CD4-positive, alpha-beta T cell treated with Interleukin-10 for 1 hour (primary cell): ENCODE results near the gene GCH1.
"Not testable (repeated sequence)": the region's sequence is repeated elsewhere in the genome, so short reads cannot be mapped to it uniquely, and the experiment has no call there.

ENCODE experiments used
- DNase-seq: peaks from one replicate; pipeline ENCODE4 v3.0.0-alpha.2; 2020

Gene GCH1, protein sequence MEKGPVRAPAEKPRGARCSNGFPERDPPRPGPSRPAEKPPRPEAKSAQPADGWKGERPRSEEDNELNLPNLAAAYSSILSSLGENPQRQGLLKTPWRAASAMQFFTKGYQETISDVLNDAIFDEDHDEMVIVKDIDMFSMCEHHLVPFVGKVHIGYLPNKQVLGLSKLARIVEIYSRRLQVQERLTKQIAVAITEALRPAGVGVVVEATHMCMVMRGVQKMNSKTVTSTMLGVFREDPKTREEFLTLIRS

DNA sequence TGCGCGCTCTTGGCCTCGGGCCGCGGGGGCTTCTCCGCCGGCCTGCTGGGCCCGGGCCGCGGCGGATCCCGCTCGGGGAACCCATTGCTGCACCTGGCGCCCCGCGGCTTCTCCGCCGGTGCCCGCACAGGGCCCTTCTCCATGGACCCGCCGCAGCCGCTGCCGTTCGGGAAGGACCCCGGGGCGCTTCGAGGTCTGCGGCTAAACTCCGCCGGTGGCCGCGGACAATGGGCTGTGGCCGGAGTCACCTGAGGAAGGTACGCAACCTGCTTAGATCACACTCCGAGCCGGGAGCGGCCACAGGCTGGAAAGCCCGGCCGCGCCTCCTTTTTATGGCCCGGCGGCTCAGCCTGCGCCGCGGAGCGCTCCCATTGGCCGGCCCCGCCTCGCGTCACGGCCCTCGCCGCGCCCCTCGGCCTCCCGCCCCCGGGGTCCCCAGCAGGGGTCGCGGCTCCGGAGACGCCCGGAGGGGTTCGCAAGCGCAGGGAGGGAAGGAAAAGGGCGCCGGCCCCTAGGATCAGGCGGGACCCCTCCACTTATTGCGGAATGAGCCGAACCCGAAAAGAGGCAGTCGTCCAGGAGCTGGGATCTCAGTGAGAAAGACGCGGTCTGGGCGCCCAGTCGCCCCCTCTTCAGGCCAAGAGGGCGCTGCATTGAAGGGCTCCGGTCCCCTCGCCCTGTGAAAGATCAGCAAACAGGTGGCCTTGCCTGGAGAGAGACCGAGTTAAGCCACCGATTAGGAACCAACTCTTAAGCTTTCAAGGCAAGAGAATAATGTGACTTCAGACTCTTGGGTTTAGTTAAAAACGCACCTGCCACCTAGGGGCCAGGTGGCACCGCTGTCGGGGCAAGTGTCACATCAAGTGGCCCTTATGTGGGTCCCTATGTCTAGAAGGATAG lies at the start of gene GCH1:
TSS of gene GCH1 (minus strand) at position 306 of the 900 bp plus-strand sequence. CDS start at position 143, 163 bp downstream.
- peak; percentile 85 for DNase-seq

DNA sequence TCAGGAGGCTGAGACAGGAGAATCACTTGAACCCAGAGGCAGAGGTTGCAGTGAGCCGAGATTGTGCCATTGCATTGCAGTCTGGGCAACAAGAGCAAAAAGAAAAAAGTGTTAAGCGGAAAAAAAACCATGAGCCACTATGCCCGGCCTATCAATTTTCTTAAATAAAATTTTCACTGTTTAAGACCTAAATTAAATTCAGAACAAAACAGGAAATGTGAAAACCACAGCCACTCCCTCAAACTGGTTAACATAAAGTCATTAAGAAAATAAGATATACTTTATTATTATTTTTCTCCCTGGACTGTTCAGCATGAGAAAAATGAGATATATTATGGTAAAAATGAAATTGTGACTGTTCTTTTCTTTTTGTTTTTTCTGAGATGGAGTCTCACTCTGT lies 44.6 kb upstream of the GCH1 start:
- peak; percentile 10 for DNase-seq

DNA sequence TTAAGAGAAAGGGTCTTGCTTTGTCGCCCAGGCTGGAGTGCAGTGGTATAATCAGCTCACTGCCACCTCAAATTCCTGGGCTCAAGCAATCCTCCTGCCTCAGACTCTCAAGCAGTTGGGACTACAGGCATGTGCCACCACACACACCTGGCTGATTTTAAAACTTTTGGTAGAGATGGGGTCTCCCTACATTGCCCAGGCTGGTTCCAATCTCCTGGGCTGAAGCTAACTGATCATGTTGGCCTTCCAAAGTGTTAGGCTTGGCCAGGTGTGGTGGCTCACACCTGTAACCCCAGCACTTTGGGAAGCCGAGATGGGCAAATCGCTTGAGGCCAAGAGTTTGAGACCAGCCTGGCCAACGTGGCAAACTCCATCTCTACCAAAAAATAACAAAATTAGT lies 43.9 kb upstream of the GCH1 start:
- no peak for DNase-seq

DNA sequence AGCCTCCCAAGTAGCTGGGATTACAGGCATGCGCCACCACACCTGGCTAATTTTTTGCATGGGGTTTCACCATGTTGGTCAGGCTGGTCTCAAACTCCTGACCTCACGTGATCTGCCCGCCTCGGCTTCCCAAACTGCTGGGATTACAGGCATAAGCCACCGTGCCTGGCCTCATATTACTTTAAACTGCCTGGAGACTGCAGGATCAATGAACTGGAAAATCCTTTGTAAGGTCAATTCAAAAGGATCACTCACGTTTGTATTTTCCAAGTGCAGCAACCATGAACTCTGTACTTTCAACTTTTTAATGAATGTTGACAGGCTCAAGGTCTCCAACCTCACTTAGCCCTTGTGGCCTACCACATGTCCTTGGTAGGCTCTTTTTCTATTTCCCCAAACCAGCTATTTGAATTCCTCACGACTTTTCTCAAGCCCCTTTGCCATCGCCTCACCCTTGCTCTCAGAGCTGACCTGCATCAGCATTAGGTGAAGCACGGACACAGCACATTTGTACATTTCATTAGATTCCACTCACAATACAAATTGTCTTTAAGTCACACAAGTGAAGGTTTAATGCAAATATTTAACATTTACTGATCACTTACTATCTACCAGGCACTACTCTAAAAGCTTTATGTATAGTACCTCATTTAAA lies 42.2 kb upstream of the GCH1 start:
- no peak for DNase-seq

DNA sequence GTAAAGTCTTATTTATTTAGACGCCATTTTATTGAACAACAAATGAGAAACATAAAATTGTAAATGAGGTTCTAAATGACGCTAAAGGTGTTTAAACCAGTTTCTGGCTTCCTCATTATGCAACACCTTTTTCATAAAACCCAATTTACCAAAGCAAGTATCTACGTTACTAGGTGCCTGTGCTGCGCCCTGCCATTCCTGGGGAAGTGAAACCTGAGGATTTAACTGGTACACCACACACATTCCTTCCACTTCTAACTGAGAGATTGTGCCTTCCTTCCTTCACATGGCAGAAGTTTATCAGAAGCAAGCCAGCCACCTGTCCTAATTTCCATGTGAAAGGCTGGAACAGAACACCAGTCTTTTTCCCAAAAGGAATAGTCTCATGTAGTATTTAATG lies 40.3 kb upstream of the GCH1 start:
- no peak for DNase-seq

DNA sequence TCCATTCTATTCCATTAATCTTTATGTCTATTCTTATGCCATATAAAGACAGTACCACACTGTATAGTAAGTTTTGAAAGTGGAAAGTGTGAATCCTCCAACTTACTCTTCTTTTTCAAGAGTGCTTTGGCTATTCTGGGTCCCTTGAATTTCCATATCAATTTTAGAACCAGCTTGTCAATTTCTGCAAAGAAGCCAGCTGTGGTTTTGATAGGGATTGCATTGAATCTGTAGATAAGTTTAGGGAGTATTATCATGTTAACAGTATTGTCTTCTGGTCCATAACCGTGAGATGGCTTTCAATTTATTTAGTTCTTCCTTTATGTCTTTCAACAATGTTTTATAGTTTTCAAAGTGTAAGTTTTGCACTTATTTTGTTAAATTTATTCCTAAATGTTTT lies 34.2 kb upstream of the GCH1 start:
- no peak for DNase-seq

DNA sequence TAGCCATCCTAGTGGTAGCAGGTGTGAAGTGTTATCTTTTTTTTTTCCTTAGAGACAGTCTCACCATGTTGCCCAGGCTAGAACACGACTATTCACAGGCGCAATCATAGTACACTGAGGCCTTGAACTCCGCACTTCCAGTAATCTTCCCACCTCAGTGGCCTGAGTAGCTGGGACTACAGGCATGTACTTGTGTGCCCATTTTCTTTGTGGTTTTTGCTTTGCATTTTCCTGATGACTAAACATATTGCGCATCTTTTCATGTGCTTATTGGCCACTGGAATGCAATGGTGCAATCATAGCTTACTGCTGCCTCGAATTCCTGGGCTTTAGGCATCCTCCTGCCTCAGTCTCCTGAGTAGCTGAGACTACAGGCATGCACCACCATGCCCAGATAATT lies 33.3 kb upstream of the GCH1 start:
- no peak for DNase-seq

DNA sequence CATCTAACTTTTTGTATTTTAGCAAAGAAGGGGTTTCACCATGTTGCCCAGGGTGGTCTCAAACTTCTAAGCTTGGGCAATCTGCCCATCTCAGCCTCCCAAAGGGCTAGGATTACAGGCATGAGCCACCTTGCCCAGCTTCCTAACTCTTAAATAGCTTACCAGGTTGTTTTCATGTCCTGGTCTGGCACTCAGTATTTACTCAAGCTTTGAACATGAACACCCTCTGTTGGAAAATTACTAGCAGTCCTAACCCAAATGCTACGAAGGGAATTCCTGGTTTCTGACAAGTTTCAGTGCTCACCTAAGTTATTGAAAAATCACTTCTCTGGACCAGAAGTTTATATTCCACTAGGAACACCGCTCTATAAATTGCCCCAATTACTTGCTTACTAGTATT lies 32.5 kb upstream of the GCH1 start:
- no peak for DNase-seq

DNA sequence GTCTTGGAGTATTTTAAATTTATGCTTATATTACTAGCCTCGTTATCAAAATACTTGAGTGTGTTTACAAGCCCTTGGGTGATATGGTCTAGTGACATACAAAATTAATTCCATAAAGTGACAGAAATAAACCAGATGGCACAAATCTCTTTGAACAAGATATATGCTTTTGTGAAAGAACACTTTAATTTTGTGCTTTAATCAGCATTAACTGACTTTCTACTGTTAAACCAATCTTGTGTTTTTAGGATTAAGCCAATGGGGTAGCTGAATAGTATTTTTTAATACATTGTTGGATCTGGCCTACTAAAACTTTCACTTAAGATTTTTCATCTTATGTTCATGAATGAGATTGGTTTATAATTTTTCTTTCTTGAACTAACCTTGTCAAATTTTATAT lies 30.4 kb upstream of the GCH1 start:
- no peak for DNase-seq

DNA sequence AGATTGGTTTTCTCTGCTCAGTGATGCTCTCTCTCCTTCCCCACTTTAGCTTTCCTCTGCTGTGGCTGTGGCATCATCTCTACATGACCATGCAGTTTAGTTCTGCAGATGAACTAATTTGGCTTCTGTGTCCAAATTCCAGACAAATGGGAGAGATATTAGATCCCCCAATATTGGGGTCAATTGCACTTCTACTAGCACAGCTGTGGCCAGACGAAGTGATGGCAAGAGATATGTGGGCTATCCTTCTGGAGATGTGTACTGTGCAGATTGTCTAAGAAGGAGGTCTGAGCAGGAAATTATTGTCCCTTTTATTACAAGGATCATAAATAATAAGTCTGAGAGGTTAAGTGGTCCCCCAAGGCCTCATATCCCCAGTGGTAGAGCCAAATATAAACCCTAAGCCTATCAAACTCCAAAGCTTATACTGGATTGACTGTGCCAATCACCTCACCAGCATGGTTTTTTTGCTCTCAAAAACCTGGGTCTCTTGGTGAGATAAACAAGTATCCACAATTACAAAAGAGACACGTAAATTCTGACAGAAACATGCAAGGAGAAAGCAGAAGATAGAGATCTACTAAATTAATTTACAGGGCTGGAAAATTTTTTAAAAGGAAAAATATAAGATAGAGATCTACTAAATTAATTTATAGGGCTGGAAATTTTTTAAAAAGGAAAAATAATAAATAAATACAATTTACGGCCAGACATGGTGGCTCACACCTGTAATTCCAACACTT lies 29.1 kb upstream of the GCH1 start:
- no peak for DNase-seq

DNA sequence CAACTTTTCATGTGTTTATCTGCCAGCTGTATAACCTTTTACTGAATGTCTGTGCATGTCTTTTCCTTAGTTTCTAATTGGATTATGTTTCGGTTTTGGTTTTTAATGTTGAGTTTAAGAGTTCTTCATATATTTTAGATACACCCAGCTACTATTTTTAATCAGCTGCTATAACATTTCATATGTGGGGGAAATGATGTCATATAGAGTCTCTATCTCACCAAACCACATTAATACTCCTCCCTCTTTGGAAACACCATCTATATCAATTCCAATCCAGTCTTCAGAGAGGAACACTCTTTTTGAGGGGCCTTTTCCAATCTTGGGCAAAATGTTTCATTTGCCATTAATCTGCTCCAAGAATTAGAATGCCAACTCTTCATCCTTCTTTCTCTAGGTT lies 28.5 kb upstream of the GCH1 start:
- no peak for DNase-seq

DNA sequence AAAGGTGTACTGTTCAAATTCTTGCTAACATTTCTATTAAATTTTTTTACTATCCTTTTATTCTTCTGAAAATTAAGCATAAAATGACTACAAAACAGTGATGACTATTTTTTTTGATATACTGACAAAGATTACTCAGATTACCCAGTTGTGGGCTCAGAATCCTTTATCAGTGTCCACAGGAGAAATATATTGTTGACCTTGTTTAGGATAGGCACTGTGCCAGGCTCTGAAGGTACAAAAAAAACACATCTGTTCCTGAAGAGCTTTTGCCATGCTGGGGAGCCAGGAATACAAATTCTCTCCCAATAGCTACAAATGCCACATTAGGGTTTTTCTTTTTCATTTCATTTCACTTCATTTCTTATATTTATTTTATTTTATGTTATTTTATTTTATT lies 26.9 kb upstream of the GCH1 start:
- DNase-seq, result no peak

DNA sequence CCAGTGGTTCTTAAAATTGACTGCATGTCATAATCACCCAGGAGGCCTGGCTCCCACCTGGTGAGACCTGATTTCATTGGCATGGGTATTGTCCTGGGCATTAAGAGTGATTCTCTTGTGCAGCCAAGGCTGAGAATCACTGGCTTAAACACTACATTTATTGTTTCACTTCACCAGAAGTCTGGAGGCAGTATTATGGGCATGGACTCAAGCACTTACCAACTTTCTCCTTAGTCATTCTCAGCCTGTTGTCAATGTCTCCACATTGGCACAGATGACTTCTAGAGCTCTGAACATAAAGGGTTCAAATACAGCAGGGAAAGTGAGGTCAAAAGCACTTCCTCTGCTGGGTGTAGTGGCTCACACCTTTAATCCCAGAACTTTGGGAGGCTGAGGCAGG lies 25.6 kb upstream of the GCH1 start:
- no peak for DNase-seq

DNA sequence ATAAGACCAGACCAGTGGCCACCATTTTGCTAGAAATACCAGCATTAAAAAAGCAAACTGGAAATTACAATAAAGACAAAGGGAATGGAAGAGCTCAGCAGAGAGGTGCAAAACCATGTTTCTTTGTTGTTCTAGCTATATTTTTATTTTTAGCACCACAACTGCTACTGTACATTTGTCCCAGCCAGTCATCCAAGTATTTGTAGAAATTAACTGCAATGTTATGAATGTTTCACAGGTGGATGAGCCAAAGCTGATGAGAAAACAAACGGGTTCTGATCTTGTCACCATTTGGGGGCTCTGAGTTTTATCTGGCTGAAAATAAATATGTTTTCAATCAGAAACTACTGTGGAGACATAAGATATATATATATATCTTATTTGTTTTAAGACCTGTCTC lies 24.9 kb upstream of the GCH1 start:
- no peak for DNase-seq

DNA sequence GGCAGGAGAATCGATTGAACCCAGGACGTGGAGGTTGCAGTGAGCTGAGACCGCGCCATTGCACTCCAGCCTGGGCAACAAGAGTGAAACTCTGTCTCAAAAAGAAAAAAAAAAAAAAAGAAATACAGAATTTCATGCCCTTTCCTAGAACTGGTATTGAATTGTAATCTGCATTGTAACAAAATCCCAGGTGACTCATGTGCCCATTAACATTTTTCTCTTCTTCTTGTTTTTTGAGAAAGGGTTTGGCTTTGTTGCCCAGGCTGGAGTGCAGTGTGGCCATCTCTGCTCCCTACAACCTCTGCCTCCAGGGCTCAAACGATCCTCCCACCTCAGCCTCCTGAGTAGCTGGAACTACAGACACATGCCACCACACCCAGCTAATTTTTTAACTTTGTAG lies 23.9 kb upstream of the GCH1 start:
- not testable (repeated sequence) for DNase-seq

DNA sequence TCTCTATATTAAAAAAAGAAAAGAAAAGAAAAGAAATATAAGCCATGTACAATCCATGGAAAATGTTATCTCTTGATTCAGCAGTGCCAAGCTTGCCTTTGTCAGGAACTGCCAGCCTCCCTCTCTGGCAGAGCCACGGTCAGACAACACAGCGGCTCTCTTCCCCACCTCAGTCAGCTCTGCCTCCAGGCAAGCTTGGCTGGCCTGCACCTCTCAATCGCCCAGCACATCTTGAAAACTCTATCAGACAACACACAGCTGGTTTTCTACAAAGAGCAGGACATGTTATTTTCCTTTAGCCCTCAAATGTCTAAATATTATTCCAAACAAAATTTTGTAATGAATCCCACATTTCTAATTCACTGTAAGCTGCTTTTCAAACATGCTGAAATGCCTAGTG lies 20.0 kb upstream of the GCH1 start:
- DNase-seq, result no peak

DNA sequence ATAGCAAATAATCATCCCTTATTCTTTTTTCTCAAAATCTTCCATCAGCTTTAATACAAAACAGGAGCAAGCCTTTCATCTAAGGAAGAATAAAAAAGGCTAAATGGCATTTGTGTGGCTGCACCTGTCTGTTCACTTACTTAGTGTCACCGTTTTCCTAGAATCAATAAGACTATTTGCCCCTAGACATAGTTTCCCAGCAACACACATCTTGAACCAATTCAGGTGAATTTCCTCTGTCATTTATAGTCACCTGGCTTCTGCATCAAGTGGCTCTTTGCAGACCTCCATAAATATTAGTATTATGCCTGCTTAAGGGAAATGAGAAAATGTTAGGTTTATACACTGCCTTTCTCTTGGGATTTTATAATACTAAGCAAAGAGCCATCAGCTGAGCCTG lies 17.4 kb upstream of the GCH1 start:
- DNase-seq, result no peak

DNA sequence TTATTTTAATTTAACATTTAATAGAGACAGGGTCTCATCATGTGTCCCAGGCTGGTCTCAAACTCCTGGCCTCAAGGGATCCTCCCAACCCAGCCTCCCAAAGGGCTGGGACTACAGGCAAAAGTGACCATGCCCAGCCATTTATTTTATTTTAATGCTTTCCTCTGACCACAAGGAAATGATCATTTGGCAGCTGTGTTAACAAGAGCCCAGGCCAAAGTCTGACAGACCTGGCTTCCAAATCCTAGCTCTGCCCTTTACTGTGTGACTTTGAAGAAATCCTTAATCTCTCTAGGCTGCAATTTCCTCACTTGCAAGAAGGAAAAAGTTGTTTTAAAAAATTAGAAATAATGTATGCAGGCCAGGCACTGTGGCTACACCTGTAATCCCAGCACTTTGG lies 16.7 kb upstream of the GCH1 start:
- DNase-seq, result no peak

DNA sequence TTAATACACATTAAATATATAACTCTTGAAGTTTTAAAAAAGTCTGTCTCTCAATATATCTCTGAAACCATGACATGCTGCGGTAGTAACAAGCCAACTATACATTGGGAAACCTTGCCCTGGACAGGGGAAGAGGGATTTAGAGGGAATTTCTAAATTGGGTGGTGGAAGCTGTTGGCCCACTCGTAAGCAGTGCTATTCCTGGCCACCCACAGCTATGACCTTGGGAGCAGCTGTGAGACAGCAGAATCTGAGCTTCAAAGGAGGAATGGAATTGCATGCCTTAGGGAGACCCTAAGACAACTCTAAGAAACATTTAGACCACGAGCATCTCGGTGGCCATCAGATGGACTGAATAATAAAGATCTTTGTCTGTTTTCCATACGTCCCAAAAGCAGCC lies 15.8 kb upstream of the GCH1 start:
- no peak for DNase-seq

DNA sequence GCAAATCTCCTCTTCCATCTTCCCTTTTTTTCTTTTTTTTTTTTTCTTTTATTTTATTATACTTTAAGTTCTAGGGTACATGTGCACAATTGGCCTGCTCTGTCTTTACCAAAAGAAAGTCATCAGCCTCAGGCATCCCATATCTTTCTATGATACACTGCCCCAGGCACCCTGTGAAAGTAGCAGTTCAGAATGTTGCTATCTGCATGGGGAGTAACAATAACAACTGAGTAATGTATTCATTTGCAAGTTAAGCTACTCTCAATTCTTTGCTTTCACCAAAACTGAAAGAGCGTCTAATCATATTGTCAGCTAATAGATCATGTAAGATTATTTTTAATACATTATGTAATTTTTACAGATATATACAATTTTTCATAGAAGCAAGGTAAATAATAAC lies 13.5 kb upstream of the GCH1 start:
- DNase-seq, result no peak

DNA sequence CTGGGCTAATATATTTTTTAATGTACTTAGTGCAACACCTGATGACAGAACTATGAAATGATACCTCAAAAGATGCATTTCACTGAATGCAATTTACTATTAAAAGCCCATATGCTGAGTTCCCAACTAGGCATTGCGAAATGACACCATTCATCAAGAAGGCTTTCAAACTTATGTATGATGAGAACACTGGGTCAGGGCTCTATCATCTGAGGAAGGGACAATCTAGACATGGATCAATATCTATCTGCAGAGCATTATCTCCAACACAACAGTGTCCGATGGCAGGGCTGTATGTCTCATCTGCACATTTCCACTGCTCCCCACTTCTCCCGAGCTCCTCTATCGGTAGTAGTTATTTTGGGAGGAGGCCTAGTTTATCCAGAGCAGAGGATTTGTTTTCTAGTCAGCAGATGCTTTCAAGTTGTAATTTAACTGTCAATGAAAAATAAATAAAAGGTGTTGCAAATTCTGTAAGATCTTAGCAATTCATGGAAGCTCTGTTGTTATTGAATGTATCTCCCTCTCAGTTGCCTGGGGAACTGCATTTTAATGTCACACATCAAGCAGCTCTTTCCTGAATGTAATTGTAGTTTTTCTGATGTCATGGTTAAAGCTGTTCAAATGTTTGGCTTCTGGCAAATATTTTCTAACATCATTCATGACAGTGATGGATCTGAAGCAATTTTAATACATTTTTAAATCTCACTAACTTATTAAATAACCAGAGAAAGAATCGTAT lies 7.4 kb upstream of the GCH1 start:
- no peak for DNase-seq

DNA sequence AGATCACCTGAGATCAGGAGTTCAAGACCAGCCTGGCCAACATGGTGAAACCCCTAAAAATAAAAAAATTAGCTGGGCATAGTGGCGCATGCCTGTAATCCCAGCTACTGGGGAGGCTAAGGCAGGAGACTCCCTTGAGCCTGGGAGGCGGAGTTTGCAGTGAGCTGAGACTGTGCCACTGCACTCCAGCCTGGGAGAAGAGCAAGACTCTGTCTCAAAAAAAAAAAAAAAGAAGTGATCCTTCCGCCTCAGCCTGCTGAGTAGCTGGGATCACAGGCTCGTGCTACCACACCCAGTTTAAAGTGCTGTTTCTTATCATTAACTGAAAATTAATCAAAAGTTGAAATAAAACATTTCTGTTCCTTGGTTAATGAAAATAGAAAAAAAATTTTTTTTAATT lies 6.3 kb upstream of the GCH1 start:
- DNase-seq, result not testable (repeated sequence)

DNA sequence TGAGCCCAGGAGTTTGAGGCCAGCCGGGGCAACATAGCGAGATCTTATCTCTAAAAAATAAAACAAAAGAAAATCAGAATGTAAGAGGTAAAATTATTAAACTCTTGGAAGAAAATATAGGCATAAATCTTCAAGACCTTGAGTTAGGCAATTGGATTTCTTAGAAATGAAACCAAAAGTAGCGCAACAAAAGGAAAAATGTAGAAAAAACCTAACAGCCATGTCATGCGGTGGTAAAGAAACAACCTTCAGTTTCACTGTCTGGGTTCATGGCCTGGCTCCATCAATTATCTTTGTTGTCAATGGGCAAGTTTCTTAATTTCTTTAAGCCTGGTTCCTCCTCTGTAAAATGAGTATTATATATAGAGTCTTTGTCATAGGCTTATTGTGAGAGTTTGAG lies 5.6 kb upstream of the GCH1 start:
- DNase-seq, result peak; percentile 41
